GM19324 (cell line): ENCODE data around the gene SEC31B.

Experiments used
- ATAC-seq: cut with Tn5 transposase; IDR thresholded peaks from one replicate; pipeline ENCODE4 v1.9.1; 2021; ENCODE audit warnings: mild to moderate bottlenecking, moderate library complexity; ENCODE audit not compliant: unreplicated experiment, low FRiP score

Gene SEC31B

GRCh38 chr10:100528921-100529474 is 9.3 kb upstream of the SEC31B start:
- ATAC-seq, result peak; percentile 13

- ATAC-seq, result no peak
Measured at GRCh38 chr10:100528123-100528886, 8.6 kb upstream of the SEC31B start.

- ATAC-seq, result no peak
Measured at GRCh38 chr10:100524638-100525037, 5.0 kb upstream of the SEC31B start.

- no peak for ATAC-seq
Measured at GRCh38 chr10:100524206-100524605, 4.5 kb upstream of the SEC31B start.

GRCh38 chr10:100522945-100523344 is 3.3 kb upstream of the SEC31B start:
- no peak for ATAC-seq

- ATAC-seq, result no peak
Measured at GRCh38 chr10:100522107-100522801, 2.6 kb upstream of the SEC31B start.

GRCh38 chr10:100520811-100521210 is 1.1 kb upstream of the SEC31B start:
- no peak for ATAC-seq

- ATAC-seq, result no peak
Measured at GRCh38 chr10:100518761-100519241, 860 bp downstream of the SEC31B start.

GRCh38 chr10:100516847-100517246 is 2.8 kb downstream of the SEC31B start:
- no peak for ATAC-seq

GRCh38 chr10:100515612-100516011 is 4.0 kb downstream of the SEC31B start:
- no peak for ATAC-seq

- ATAC-seq, result no peak
Measured at GRCh38 chr10:100510533-100511308, 8.9 kb downstream of the SEC31B start.

GRCh38 chr10:100509241-100509840 is 10.3 kb downstream of the SEC31B start:
- ATAC-seq, result no peak

- no peak for ATAC-seq
Measured at GRCh38 chr10:100508691-100509150, 10.9 kb downstream of the SEC31B start.

GRCh38 chr10:100508266-100508665 is 11.4 kb downstream of the SEC31B start:
- ATAC-seq, result no peak

GRCh38 chr10:100507357-100507732 is 12.3 kb downstream of the SEC31B start:
- ATAC-seq, result no peak

GRCh38 chr10:100506596-100507356 is 12.9 kb downstream of the SEC31B start:
- ATAC-seq, result no peak

- no peak for ATAC-seq
Measured at GRCh38 chr10:100505164-100505563, 14.5 kb downstream of the SEC31B start.

GRCh38 chr10:100504096-100504495 is 15.6 kb downstream of the SEC31B start:
- no peak for ATAC-seq

- ATAC-seq, result no peak
Measured at GRCh38 chr10:100502926-100503494, 16.7 kb downstream of the SEC31B start.
